HG03066 (cell line): ENCODE measurements around the gene ATP5F1D.
"Not testable (repeated sequence)": the region's sequence is repeated elsewhere in the genome, so short reads cannot be mapped to it uniquely, and the experiment has no call there.

Source experiments
- ATAC-seq: cut with Tn5 transposase; IDR thresholded peaks from one replicate; pipeline ENCODE4 v1.9.1; 2021; ENCODE audit warnings: low read depth; ENCODE audit not compliant: unreplicated experiment

ATP5F1D gene

DNA sequence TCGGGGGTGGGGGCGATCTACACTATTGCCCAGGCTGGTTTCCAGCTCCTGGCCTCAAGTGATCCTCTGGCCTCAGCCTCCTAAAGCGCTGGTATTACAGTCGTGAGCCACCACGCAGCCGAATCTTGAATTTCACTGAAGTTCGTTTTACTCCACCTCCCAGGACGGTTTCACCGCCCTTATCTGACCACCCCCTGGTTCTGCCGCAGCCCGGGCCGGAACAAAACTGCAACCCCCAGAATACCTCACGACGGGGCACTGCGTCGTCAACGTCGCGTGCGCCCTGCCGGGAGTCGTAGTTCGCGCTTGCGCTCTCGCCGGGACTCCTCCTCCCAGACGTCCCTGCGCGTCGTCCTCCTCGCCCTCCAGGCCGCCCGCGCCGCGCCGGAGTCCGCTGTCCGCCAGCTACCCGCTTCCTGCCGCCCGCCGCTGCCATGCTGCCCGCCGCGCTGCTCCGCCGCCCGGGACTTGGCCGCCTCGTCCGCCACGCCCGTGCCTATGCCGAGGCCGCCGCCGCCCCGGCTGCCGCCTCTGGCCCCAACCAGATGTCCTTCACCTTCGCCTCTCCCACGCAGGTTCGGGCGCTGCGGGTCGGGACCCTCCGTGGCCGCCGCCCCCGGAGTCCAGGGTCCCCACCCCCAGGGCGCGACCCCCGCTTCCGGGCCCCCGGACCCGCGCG lies at the start of gene ATP5F1D:
ATP5F1D (plus strand) TSS at position 335 of the 679 bp plus-strand sequence; CDS start at position 435, 100 bp downstream.
- no peak for ATAC-seq

DNA sequence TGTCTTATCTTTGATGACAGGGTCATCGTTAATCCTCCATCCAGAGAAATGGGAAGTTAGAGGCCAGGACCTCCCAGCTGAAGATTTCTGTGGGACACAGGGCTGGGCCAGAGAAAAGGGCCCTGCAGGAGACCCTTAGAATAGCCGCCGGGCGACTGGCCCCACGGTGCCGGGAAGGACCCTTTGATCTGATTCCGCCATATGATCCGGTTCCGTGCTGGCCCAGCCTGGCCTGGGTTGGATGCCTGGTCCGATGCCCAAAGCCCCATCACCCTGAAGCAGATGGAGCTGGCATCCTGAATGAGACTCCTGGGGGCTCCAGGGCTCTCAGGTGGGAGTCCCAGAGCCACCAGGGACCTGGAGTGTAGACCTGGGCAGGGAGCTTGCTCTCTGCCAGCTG lies 42.0 kb upstream of the ATP5F1D start:
- no peak for ATAC-seq

DNA sequence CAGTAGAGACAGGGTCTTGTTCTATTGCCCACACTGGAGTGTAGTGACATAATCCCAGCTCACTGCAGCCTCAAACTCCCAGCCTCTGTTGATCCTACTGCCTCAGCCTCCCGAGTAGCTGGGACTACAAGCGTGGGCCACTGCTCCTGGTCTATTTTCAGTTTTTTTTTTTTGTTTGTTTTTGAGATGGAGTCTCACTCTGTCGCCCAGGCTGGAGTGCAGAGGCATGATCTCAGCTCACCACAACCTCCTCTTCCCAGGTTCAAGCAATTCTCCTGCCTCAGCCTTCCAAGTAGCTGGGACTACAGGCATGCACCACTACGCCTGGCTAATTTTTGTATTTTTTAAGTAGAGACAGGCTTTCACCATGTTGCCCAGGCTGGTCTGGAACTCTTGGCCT lies 40.9 kb upstream of the ATP5F1D start:
- not testable (repeated sequence) for ATAC-seq

DNA sequence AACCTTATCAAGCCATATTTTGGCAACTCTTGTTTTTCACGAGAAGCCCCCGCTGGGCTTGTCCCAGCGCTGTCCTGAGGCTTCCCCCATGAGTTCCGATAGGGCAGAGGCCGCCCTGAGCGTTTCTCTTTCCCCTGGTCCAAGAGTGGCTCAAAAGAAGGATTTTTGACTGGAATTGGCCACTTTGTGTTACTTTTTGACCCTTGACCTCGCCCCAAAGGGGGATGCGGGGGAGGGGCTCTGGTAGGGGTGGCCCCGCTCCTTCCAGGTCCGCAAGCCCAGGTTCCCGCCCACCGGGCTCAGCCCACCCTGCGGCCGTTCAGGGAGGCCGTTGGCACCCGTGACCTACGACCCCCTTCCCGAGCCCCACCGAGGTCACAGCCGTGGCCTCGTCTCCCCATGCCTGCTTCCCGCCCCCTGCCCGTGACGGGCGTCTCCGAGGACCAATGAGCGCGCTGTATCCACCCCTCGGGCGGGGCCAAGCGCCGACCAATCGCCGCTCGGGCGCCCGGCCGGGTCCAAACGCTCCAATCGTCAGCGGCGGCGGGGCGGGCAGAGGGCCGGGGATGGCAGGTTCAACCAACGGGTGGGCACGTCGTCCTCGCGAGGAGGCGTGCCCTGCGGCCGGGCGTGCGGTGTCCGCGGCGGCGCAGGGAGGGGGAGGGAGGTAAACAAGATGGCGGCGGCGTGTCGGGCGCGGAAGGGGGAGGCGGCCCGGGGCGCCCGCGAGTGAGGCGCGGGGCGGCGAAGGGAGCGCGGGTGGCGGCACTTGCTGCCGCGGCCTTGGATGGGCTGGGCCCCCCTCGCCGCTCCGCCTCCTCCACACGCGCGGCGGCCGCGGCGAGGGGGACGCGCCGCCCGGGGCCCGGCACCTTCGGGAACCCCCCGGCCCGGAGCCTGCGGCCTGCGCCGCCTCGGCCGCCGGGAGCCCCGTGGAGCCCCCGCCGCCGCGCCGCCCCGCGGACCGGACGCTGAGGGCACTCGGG lies 36.1 kb upstream of the ATP5F1D start, which contains the start of gene STK11:
STK11 (plus strand) TSS at position 665 of the 986 bp plus-strand sequence. CDS start 1,136 bp downstream, outside the sequence.
- peak; percentile 83 for ATAC-seq

DNA sequence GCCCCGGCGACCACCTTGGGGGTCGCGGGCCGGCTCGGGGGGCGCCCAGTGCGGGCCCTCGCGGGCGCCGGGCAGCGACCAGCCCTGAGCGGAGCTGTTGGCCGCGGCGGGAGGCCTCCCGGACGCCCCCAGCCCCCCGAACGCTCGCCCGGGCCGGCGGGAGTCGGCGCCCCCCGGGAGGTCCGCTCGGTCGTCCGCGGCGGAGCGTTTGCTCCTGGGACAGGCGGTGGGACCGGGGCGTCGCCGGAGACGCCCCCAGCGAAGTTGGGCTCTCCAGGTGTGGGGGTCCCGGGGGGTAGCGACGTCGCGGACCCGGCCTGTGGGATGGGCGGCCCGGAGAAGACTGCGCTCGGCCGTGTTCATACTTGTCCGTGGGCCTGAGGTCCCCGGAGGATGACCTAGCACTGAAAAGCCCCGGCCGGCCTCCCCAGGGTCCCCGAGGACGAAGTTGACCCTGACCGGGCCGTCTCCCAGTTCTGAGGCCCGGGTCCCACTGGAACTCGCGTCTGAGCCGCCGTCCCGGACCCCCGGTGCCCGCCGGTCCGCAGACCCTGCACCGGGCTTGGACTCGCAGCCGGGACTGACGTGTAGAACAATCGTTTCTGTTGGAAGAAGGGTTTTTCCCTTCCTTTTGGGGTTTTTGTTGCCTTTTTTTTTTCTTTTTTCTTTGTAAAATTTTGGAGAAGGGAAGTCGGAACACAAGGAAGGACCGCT lies 35.2 kb upstream of the ATP5F1D start:
- no peak for ATAC-seq

DNA sequence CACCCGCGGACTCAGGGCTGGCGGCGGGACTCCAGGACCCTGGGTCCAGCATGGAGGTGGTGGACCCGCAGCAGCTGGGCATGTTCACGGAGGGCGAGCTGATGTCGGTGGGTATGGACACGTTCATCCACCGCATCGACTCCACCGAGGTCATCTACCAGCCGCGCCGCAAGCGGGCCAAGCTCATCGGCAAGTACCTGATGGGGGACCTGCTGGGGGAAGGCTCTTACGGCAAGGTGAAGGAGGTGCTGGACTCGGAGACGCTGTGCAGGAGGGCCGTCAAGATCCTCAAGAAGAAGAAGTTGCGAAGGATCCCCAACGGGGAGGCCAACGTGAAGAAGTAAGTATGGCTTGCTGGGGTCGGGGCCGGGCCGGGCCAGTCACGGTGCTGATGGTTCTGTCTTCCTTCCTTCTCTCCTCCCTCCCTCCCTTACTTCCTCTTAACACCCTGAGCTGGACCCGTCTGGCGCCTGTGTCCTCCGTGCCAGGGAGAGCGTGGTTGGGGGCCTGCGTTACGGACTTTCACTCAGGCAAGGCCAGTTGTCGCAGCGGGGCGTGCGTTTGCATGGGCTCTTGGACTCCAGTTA lies 34.6 kb upstream of the ATP5F1D start:
- ATAC-seq: no peak

DNA sequence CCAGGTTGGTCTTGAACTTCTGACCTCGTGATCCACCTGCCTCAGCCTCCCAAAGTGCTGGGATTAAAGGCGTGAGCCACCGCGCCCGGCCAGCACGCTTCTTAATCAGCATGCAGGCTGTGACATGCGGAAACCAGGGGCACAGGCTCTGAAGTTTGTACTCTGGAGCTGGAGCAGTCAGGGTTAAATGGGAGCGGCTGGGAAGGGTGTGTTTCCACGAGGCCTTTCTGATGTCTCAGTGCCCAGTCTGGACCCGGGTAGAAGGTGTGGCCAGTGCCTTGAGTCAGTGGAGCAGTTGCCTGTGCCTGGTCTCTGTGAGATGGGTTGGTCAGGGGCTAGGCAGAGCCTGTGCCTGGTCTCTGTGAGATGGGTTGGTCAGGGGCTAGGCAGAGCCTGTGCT lies 32.7 kb upstream of the ATP5F1D start:
- ATAC-seq: not testable (repeated sequence)

DNA sequence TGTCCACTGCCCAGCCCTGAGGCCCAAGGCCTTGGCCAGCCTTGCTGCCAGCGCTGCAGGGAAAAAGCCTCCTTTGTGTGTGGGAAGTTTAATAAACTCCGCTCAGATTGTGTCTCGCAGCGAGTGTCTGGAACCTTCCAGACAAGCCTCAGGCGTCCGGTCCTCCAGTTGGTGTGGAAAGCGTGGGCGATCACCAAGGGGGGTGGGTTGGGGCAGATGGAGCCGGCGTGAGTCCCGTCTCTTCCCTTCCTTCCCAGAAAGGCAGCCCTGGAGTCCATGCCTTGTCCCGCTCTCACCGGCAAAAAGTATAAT lies 31.4 kb upstream of the ATP5F1D start:
- no peak for ATAC-seq

DNA sequence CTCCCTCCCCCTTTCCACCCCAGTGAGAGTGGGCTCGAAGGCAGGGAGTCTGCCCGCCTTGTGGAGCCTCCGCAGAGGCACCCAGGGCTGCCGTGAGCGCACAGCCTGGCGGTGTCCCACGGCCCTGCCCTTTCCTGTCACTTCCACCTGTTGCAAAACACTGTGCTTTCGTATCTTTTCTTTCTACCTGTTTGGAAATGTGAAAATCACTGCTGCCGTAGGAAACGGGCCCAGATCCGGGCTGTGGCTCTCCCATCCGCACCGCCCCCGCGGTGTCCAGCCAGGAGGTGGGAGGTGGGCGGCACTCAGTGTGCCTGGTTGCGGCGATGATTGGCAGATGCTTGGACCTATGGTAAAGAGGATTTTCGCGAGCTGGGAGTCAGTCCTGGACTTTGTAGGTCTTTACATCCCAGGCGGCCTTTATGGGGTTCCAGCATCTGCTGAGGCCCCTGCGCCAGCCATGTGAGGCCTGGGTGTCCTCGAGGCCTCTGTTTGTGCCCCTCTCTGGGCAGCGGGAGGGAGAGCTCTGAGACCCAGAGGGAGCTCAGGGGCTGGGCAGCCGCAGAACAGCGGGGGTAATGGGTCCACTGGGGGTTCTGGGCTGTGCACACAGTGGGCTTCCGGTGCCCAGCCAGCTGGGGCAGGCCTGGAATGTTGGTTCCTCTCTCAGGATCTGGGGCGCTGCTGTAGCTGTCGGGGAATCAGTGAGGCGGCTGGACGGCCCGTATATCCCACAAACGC lies 29.9 kb upstream of the ATP5F1D start:
- ATAC-seq: no peak

DNA sequence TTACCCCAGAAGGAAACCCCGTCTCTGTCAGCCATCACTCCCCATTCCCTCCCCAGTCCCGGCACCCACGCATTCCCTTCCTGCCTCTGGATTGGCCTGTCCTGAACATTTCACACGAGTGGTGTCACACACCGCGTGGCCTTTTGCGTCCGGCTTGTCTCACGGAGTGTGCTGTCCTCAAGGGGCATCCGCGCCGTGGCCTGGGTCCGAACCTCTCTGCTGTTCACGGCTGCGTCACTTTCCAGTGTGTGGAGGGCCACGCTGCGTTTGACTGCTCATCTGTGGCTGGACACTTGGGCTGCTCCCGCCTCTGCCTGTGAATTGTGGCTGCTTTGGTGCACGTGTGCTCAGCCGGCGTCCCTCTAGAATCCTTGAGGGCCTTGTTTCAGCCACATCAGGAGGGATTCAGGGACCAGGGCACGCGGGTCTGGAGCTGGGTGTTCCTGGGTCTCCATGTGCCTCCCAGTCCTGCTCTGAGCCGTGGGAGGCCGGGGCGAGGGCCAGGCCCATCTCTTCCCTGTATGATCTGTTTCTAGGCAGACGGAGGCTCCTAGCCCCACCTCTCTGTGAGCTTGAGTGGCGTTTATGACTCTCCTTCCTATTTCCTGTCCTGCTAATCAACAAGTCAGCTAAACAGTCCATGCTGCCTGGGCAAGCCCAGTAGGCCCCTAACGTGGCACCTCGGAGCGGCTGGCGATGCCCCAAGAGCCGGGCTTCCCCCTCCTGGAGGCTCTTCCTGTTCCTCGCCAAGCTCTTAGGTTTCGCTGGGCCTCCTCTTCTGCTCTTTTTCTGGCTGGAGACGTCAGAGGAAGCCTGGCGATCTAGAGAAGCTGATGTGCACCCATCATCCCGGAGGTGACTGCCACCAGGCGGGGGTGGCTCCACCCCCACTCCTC lies 27.9 kb upstream of the ATP5F1D start:
- peak; percentile 54 for ATAC-seq

DNA sequence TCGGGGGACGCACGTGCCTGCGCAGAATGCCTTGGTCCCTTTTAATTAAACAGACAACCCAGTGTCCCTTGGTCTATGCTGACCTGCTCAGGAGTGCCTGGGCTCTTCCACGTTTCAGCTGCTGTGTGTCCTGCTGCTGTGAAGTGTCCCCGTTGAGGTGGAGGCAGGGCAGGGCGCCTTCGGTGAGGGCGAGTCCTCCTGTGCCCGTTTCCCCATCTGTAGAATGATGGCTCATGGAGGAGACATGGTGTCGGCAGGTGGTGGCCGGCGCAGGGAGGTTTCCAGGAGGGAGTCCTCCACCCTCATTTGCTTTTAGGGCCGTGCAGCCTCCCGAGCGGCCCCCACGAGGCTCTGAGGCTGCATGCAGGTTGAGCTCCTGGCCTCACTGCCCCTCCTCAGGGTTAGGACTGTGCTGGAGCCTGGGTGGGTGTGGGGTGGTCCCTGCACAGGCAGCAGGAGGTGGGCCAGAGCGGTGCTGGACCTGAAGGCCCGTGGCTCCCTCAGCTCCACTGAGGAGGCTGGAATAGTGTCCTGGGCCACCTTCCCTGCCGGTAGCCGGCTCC lies 27.2 kb upstream of the ATP5F1D start:
- no peak for ATAC-seq

DNA sequence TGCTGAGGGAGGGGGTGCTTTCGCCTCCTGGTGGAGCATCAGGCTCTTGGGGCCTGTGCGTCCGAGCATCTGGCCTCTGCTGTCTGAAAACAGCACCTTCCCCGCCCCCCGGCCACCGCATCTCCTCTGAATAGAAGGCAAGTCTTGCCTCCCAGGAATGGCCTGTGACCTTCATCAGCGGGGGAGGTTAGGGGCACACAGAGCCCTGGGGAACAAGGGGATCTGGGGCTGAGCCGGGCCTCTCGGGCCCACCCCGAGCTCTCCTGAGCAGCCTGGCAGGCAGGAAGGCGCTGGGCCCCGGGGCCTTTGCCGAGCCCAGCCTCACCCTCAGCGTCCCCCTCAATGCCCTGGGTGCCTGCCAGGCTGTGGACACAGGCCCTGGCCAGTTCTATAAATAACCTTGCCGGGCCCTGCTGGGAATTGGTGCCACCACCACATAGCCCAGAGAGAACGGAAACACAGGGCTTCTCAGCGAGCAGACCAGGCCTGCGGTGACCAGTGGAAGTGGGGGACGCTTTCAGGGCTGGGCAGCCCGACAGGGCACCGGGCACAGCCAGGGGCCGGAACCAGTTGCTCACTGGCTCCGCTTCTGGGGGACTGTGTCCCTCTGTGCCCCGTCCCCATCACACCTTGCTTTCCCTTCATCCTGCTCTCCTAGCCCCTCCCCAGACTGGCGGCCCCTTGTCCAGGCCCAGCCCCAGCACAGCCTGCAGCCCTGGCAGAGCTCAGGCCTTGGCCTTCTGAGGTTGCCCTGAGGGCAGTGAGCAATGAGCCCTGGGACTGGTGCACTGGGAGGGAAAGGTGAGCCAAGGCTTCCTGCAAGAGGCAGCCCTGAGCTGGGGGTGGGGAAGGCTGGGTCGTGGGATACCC lies 26.5 kb upstream of the ATP5F1D start:
- no peak for ATAC-seq

DNA sequence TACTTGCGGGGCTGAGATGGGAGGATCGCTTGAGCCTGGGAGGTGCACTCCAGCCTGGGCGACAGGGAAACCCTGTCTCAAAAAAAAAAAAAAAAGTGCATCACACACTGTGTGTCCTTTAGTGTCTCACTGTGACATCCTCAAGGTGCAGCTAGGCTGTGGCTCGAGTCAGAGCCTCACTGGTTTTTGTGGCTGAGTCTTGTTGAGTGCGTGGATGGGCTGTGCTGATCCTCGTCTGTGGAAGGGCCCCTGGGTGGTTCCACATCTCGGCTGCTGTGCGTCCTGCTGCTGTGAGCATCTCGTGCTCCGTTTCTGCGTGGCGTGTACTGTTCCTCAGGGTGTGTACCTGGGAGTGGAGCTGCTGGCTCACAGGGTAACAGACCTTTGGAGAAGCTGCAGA lies 24.8 kb upstream of the ATP5F1D start:
- no peak for ATAC-seq

DNA sequence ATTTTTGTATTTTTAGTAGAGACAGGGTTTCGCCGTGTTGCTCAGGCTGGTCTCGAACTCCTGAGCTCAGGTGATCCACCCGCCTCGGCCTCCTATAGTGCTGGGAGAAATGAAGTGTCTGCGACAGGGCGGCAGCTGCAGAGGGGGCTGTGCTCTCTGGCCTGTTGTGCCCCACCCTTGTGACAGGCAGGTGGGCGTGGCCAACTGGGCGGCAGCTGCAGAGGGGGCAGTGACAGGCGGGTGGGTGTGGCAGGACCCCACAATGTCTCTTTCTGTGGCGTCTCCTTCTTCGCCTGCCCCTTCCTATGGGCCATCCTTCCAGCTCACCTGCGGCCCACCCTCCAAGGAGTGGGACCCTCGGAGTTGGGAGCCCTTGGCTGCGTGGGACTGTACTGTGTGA lies 24.2 kb upstream of the ATP5F1D start:
- no peak for ATAC-seq

DNA sequence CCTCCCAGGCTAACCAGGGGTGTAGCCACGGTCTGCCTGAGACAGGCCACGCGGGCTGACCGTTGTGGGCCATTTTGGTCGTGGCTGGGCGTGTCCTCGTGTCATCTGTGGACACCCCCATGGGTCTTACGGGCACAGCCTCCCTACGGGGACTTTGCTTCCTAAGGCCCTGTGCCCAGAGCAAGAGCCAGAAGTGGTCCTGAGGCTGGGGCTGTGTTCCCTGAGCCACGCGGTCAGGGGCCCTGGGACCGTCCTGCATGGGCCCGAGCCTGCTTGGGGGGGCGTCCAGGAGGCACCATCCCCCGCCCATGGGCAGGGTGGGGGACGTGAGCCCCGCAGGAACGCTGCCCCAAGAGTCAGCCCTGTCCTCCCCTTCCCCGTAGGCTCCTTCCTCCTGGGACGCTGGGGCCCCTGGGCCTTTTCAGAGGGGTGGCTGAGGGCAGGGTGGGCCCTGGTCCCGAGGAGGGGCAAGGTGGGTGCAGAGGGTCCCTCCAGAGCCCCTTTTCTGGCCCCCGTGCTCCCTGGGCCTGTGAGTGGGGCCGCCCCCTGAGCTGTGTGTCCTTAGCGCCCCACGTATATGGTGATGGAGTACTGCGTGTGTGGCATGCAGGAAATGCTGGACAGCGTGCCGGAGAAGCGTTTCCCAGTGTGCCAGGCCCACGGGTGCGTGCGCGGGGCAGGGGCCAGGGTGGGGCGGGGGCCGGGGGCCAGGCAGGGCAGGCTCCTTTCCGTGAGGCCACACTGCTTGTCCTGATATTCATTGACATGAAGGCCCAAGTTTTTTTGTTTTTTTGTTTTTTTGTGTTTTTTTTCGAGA lies 22.6 kb upstream of the ATP5F1D start:
- no peak for ATAC-seq

DNA sequence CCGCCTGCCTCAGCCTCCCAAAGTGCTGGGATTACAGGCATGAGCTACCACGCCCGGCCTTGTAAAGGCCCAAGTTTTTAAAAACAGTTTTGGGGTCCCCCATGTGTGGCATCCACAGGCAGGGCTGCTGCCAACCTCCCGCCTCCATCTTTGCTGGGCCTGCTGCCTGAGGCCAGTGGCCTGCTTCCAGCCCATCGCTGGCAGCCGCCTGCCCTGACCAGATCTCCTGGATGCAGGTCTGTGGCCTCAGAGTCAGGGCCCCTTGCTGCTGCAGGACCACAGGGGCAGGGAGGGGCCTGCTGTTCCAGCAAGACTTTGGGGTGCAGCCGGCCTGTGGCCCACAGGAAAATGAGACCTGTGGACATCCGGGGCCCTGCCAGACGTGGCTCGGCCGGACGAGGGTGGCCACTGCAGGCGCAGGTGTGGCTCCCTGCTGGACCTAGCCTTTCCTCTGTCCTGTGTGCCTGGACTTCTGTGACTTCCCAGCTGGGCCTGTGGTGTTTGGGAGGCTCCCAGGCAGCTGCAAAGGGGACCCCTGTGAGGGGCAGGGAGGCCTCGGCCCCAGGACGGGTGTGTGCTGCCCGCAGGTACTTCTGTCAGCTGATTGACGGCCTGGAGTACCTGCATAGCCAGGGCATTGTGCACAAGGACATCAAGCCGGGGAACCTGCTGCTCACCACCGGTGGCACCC lies 21.6 kb upstream of the ATP5F1D start:
- ATAC-seq: no peak
